ENCODE measurements around the gene CMSS1. TPM values are rescaled to one million over a fixed set of nuclear protein-coding genes. Genes with fewer than 3 reads are reported as not detected.

CMSS1 gene
- total RNA-seq, 1 experiment from 2014 or later: 86.3 TPM

DNA sequence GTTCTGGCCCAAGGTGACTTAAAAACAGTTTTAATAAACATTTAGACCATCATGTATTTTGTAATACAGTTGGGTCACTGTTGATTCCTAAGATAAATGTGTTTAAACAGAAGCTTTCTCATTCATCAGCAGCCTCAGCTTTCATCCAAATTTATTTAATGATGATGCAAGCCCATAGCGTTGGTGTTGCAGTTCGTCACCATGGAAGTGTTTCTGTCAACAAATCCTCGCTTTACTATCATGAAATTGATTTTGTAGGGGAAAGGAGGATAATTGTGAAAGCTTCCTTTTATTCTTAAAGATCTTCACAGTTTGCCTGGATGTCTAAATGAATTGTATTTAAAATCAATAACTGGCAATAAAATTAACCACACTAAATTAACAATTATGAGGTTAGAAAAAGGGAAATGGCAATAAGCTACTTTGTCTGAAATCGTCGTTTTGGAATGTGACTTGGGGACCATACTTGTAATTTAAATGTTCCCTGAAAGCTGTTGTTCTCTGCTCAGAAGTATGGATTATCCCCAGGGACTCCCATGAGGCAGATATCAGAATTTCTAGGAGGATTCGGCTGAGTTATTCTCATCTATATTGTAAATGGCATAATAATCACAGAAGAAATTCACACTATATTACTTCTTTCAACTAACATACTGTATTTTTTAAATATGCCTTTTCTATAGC lies 29.0 kb downstream of the CMSS1 start:
- ChIA-PET POLR2A (interaction anchor here (0.6 kb wide), 2 partner anchors 10 to 203 kb away, joined by 3 read pairs; no protein-coding TSS in a partner anchor), CTCF (interaction anchor here (0.5 kb wide), 1 partner anchor 10 kb away, joined by 6 read pairs; no protein-coding TSS in a partner anchor)
- no peaks in the 10 kb centered on the region for H3K36me3 ChIP-seq (ENCODE audit: control insufficient read depth, insufficient read depth, low read length)
- H3K4me3 ChIP-seq (ENCODE audit: low read depth in 2 of 2, low read length in 2 of 2): no peak overlapping the region
- BruUV-seq (replicated peaks): no TSS peak
- DNase-seq (ENCODE audit: low read depth, low spot score) (no peak), ATAC-seq (no peak)
- H3K9me3 ChIP-seq (ENCODE audit: control insufficient read depth, insufficient read depth, low read depth, low read length): no peaks in the 10 kb centered on the region
- in situ Hi-C loops (cut with HindIII; ENCODE audit: low pct_unique_long_range_greater_than_20kb, low sequenced_read_pairs) (no loop called here), intact Hi-C loops (cut with micrococcal nuclease; ENCODE audit: unreplicated experiment) (no loop called here)
- H3K4me1 ChIP-seq (ENCODE audit: control insufficient read depth, insufficient read depth, low read length): peaks cover 16% of the 10 kb centered on the region
- H3K27me3 ChIP-seq (ENCODE audit: control insufficient read depth, insufficient read depth, low read length): no peaks in the 10 kb centered on the region
- H3K27ac ChIP-seq (ENCODE audit: low read length): no peak overlapping the region; the same call in 1 of the 2 replicates
- TF ChIP-seq TCF7L2 (IDR thresholded peaks at IDR 0.05; ENCODE audit: low read depth, low read length) (no peak), SIN3A (IDR thresholded peaks at IDR 0.05; ENCODE audit: borderline replicate concordance, insufficient read depth, low read depth, low read length) (no peak), POLR2AphosphoS5 (IDR thresholded peaks at IDR 0.05; ENCODE audit: low read depth, low read length) (no peak)
- TF ChIP-seq, protein P1, sequence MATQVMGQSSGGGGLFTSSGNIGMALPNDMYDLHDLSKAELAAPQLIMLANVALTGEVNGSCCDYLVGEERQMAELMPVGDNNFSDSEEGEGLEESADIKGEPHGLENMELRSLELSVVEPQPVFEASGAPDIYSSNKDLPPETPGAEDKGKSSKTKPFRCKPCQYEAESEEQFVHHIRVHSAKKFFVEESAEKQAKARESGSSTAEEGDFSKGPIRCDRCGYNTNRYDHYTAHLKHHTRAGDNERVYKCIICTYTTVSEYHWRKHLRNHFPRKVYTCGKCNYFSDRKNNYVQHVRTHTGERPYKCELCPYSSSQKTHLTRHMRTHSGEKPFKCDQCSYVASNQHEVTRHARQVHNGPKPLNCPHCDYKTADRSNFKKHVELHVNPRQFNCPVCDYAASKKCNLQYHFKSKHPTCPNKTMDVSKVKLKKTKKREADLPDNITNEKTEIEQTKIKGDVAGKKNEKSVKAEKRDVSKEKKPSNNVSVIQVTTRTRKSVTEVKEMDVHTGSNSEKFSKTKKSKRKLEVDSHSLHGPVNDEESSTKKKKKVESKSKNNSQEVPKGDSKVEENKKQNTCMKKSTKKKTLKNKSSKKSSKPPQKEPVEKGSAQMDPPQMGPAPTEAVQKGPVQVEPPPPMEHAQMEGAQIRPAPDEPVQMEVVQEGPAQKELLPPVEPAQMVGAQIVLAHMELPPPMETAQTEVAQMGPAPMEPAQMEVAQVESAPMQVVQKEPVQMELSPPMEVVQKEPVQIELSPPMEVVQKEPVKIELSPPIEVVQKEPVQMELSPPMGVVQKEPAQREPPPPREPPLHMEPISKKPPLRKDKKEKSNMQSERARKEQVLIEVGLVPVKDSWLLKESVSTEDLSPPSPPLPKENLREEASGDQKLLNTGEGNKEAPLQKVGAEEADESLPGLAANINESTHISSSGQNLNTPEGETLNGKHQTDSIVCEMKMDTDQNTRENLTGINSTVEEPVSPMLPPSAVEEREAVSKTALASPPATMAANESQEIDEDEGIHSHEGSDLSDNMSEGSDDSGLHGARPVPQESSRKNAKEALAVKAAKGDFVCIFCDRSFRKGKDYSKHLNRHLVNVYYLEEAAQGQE (IDR thresholded peaks at IDR 0.05; ENCODE audit: insufficient read depth in 1 of 2, low read depth in 2 of 2, low read length in 1 of 2): no peak
- TF ChIP-seq, protein P2, sequence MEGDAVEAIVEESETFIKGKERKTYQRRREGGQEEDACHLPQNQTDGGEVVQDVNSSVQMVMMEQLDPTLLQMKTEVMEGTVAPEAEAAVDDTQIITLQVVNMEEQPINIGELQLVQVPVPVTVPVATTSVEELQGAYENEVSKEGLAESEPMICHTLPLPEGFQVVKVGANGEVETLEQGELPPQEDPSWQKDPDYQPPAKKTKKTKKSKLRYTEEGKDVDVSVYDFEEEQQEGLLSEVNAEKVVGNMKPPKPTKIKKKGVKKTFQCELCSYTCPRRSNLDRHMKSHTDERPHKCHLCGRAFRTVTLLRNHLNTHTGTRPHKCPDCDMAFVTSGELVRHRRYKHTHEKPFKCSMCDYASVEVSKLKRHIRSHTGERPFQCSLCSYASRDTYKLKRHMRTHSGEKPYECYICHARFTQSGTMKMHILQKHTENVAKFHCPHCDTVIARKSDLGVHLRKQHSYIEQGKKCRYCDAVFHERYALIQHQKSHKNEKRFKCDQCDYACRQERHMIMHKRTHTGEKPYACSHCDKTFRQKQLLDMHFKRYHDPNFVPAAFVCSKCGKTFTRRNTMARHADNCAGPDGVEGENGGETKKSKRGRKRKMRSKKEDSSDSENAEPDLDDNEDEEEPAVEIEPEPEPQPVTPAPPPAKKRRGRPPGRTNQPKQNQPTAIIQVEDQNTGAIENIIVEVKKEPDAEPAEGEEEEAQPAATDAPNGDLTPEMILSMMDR (IDR thresholded peaks at IDR 0.05): no peak

- H3K27me3 ChIP-seq (ENCODE audit: control insufficient read depth, insufficient read depth, low read length): no peaks in the 10 kb centered on the region
Observed at GRCh38 chr3:99848433-99848832, 30.8 kb downstream of the CMSS1 start.

More at GRCh38 chr3:99848433-99848832, 30.8 kb downstream of the CMSS1 start:
- DNase-seq (ENCODE audit: low read depth, low spot score) (no peak), ATAC-seq (no peak)
- intact Hi-C loops (cut with micrococcal nuclease; ENCODE audit: unreplicated experiment) (no loop called here), in situ Hi-C loops (cut with HindIII; ENCODE audit: low pct_unique_long_range_greater_than_20kb, low sequenced_read_pairs) (no loop called here)
- no peaks in the 10 kb centered on the region for H3K36me3 ChIP-seq (ENCODE audit: control insufficient read depth, insufficient read depth, low read length)
- H3K4me1 ChIP-seq (ENCODE audit: control insufficient read depth, insufficient read depth, low read length): peaks cover 7% of the 10 kb centered on the region
- TF ChIP-seq SIN3A (IDR thresholded peaks at IDR 0.05; ENCODE audit: borderline replicate concordance, insufficient read depth, low read depth, low read length) (no peak), TCF7L2 (IDR thresholded peaks at IDR 0.05; ENCODE audit: low read depth, low read length) (no peak), POLR2AphosphoS5 (IDR thresholded peaks at IDR 0.05; ENCODE audit: low read depth, low read length) (no peak)
- TF ChIP-seq, protein P1 (IDR thresholded peaks at IDR 0.05; ENCODE audit: insufficient read depth in 1 of 2, low read depth in 2 of 2, low read length in 1 of 2): no peak
- H3K4me3 ChIP-seq (ENCODE audit: low read depth in 2 of 2, low read length in 2 of 2): no peak overlapping the region
- ChIA-PET CTCF (no interaction called here), POLR2A (no interaction called here)
- no peaks in the 10 kb centered on the region for H3K9me3 ChIP-seq (ENCODE audit: control insufficient read depth, insufficient read depth, low read depth, low read length)
- no peak overlapping the region for H3K27ac ChIP-seq (ENCODE audit: low read length)
- BruUV-seq (replicated peaks): no TSS peak
